Skeletal muscle tissue (tissue), 4 donors: ENCODE results near the gene EPB41L3. TPM values are rescaled to one million over a fixed set of nuclear protein-coding genes. Genes with fewer than 3 reads are reported as not detected.

Source experiments
- H3K27ac ChIP-seq: one replicate; pipeline ENCODE4 v1.7.0; 2013; ENCODE audit warnings: mild to moderate bottlenecking, low read depth, low read length, inconsistent platforms
- H3K27me3 ChIP-seq, 3 donors: one replicate each; pipeline ENCODE4 v1.7.0; 2013; ENCODE audit warnings: low read length in 3 of 3; ENCODE audit not compliant: control insufficient read depth in 3 of 3, insufficient read depth in 3 of 3
- H3K36me3 ChIP-seq, 3 donors: one replicate each; pipeline ENCODE4 v1.7.0; 2013; ENCODE audit warnings: low read length in 3 of 3; ENCODE audit not compliant: control insufficient read depth in 3 of 3, insufficient read depth in 3 of 3
- H3K4me1 ChIP-seq, 3 donors: one replicate each; pipeline ENCODE4 v1.7.0; 2013; ENCODE audit warnings: low read length in 3 of 3, mild to moderate bottlenecking in 3 of 3; ENCODE audit not compliant: control insufficient read depth in 3 of 3, insufficient read depth in 3 of 3
- H3K4me3 ChIP-seq, 3 donors: one replicate each; pipeline ENCODE4 v1.7.0; 2013; ENCODE audit warnings: low read length in 3 of 3
- H3K9ac ChIP-seq, 3 donors: one replicate each; pipeline ENCODE4 v1.7.0; 2013; ENCODE audit warnings: low read length in 3 of 3, mild to moderate bottlenecking in 3 of 3, moderate library complexity in 2 of 3, low read depth in 1 of 3
- H3K9me3 ChIP-seq, 3 donors: one replicate each; pipeline ENCODE4 v1.7.0; 2013; ENCODE audit warnings: low read length in 3 of 3; ENCODE audit not compliant: control insufficient read depth in 3 of 3
- total RNA-seq: library from RNA; depleted of rRNA; stranded (reverse); fragments of >200 nt; gene quantifications from one replicate; pipeline ENCODE4 v1.2.3, GENCODE V29; 2014
- donor health status: Osteomylitis.

EPB41L3 gene
- total RNA-seq, 1 donor from 2014 or later: 79.9 TPM

DNA sequence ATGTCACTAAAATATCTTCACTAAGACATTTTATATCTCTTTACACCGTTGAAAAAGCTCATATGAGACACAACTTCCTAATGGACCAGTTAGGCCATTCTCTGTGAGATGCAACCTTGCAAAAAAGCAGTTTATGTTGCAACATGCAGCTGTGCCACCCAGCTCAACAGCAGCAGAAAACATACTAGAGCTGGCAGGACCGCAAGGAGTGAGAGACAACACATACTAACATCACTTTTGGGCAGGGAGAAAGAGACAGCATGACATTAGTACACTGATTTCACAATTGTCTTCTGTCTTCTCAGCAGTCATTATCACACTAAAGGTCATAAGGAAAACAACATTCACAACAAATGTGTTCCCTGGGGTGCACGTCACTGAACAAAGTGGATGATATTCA lies 122.9 kb downstream of the EPB41L3 start:
- no peaks in the 10 kb centered on the region for H3K27me3 ChIP-seq
- no peak overlapping the region for H3K27ac ChIP-seq
- no peak overlapping the region for H3K9ac ChIP-seq
- H3K9me3 ChIP-seq: no peaks in the 10 kb centered on the region
- H3K4me1 ChIP-seq: no peaks in the 10 kb centered on the region
- peaks cover 0 to 8% (median 7%) of the 10 kb centered on the region in 3 donors for H3K36me3 ChIP-seq
- no peak overlapping the region for H3K4me3 ChIP-seq

DNA sequence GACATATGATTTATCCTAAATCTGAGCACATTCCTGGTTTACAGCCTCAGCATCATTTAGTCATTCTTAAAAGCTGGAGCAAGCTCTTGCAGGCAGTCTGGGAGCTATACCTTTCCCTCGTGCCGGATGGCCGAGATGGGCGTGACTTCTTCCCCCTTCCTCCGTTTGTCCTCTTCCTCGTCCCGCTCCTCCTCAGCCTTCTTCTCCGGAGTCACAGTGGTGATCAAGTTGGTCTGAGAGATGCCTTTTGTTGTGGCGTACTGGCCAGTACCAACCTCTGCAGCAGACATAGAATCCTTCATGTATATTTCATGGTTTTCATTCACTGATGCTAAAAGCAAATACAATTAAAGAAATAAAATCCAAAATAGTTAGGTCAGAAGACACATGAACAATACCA lies 124.2 kb downstream of the EPB41L3 start:
- Histone ChIP-seq H3K27ac (no peak overlapping the region), H3K9ac (no peak overlapping the region)

DNA sequence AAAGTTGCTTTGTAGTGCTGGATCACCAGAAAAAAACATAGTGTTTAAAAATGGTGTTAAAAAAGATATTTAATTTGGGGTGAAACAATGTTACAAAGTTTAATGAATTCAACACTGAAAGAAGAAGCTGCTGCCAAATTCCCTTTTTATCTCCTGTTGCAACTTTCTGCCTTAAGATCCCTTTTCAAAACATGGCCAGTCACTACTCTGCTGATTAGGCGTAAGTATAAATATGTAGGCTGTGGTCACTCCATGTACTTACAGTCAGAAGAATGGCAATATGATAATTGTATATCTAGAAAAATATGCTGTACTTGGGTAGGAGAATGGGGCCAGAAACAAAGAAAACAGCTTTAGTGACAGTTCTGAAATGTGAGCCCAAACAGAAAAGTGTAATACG lies 124.8 kb downstream of the EPB41L3 start:
- no peaks in the 10 kb centered on the region for H3K4me1 ChIP-seq
- H3K27ac ChIP-seq: no peak overlapping the region
- no peak overlapping the region for H3K9ac ChIP-seq
- H3K27me3 ChIP-seq: no peaks in the 10 kb centered on the region
- no peak overlapping the region for H3K4me3 ChIP-seq
- H3K9me3 ChIP-seq: no peaks in the 10 kb centered on the region
- H3K36me3 ChIP-seq: peaks cover 0 to 8% (median 7%) of the 10 kb centered on the region in 3 donors

More for the DNA sequence above, 124.2 kb downstream of the EPB41L3 start:
- Histone ChIP-seq H3K9me3 (no peaks in the 10 kb centered on the region), H3K4me3 (no peak overlapping the region), H3K27me3 (no peaks in the 10 kb centered on the region), H3K4me1 (no peaks in the 10 kb centered on the region), H3K36me3 (peaks cover 0 to 8% (median 7%) of the 10 kb centered on the region in 3 donors)

DNA sequence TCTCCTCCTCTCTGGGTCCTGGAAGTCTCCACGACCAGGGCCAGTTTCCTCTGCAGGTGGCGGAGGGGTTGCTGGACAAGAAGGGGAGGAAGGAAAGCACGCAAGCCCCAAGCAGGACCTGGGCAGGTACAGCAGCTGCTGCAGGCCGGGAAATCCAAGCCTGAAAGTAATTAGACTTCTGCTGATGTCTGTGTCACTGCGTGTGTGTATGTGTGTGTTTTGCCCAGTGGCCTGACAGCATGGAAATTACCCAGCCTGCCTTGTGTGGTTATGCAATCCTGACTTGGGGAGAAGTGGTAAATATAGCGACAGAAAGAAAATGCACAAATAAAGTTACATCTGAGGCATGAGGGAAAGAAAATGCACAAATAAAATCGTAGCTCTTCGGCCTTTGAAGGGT lies 126.5 kb downstream of the EPB41L3 start:
- Histone ChIP-seq H3K36me3 (peaks cover 0 to 5% (median 3%) of the 10 kb centered on the region in 3 donors), H3K9ac (no peak overlapping the region), H3K27ac (no peak overlapping the region), H3K4me1 (no peaks in the 10 kb centered on the region), H3K9me3 (no peaks in the 10 kb centered on the region), H3K27me3 (no peaks in the 10 kb centered on the region), H3K4me3 (no peak overlapping the region)

DNA sequence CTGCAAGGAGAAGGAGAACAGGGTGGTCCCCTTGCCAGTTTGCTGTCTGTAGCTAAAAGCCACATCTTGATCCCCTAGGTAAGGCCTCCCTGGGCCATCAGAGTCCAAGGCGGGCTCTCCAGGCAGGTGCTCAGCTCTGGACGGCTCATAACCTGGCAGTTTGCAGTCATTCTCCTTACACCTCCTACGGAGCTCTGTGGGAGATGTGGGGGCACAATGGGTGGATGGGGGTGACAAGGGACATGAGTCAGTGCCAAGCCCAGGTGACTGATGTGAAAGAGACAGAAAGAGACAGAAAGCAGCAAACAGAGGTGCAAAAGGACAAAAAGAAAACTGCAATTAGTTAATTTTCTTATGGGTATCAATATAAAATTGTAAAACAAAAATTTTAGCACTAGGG lies 127.7 kb downstream of the EPB41L3 start:
- H3K9me3 ChIP-seq: no peaks in the 10 kb centered on the region
- H3K4me3 ChIP-seq: no peak overlapping the region
- H3K4me1 ChIP-seq: no peaks in the 10 kb centered on the region
- H3K9ac ChIP-seq: no peak overlapping the region
- no peaks in the 10 kb centered on the region for H3K27me3 ChIP-seq
- no peak overlapping the region for H3K27ac ChIP-seq
- H3K36me3 ChIP-seq: peaks cover 0 to 5% (median 3%) of the 10 kb centered on the region in 3 donors

DNA sequence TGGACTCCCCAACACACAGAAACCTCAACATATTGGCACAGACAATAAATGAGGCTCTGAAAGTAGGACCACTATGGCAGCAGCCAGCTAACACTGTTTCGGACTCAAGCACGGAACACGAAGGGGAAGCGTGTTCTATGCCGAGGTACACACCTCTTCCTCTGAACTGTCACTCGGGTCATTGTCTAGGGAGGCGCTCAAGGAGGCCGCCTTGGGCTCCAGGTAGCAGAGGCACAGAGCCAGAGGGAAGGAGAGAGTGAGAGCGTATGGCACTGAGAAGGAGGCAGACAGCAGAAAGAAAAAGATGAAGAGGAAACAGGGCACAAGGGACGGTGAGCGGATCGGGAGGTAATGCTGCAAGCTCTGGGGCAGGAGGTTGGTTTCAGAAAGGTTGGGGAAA lies 128.1 kb downstream of the EPB41L3 start:
- H3K9ac ChIP-seq: no peak overlapping the region
- H3K4me1 ChIP-seq: no peaks in the 10 kb centered on the region
- H3K27me3 ChIP-seq: no peaks in the 10 kb centered on the region
- no peak overlapping the region for H3K27ac ChIP-seq
- H3K9me3 ChIP-seq: no peaks in the 10 kb centered on the region
- H3K4me3 ChIP-seq: no peak overlapping the region
- H3K36me3 ChIP-seq: peaks cover 0 to 5% (median 0%) of the 10 kb centered on the region in 3 donors

DNA sequence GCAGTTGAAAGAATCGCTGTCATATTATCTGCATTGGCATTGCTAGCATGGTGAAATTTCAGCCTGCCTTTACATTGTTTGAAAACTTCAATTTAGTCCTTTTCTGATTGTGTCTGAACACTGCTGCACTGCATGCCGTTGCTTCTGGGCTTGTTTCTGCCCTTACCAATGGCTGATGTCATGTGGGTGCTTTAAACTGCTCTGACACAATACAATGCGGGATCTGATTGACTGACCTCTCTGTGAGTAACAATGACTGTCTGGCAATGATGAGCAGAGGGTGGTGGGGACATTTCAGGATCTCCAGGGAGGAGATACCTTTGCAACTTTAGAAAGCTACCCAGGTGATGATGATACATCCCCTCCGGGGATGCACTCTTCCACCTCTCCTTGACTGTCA lies 128.8 kb downstream of the EPB41L3 start:
- no peak overlapping the region for H3K27ac ChIP-seq
- H3K9me3 ChIP-seq: no peaks in the 10 kb centered on the region
- no peak overlapping the region for H3K4me3 ChIP-seq

DNA sequence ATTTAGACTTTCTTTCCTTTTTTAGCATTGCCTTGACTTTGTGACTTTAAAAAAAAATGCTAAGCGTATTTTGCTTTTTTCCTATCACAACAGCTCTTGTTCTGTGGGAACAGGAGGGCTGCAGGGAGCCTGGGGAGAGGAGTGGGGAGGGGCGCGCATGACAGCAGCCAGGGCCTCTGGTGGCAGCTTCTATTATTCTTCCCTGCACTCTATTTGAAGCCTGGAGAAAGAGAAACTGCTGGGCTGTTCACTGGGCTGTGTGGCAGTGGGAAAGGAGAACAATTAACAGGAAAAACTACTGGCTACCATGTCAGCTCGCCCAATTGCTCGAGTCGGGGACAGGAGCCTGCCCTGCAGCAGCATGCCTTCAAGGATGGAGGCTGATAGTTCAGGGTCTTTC lies 129.3 kb downstream of the EPB41L3 start:
- no peaks in the 10 kb centered on the region for H3K4me1 ChIP-seq
- H3K9me3 ChIP-seq: no peaks in the 10 kb centered on the region
- no peaks in the 10 kb centered on the region for H3K27me3 ChIP-seq
- peaks cover 0 to 5% (median 0%) of the 10 kb centered on the region in 3 donors for H3K36me3 ChIP-seq
- H3K9ac ChIP-seq: no peak overlapping the region
- no peak overlapping the region for H3K27ac ChIP-seq
- H3K4me3 ChIP-seq: no peak overlapping the region

More for the DNA sequence above, 128.8 kb downstream of the EPB41L3 start:
- no peaks in the 10 kb centered on the region for H3K27me3 ChIP-seq
- H3K36me3 ChIP-seq: peaks cover 0 to 5% (median 0%) of the 10 kb centered on the region in 3 donors
- H3K4me1 ChIP-seq: no peaks in the 10 kb centered on the region
- no peak overlapping the region for H3K9ac ChIP-seq

DNA sequence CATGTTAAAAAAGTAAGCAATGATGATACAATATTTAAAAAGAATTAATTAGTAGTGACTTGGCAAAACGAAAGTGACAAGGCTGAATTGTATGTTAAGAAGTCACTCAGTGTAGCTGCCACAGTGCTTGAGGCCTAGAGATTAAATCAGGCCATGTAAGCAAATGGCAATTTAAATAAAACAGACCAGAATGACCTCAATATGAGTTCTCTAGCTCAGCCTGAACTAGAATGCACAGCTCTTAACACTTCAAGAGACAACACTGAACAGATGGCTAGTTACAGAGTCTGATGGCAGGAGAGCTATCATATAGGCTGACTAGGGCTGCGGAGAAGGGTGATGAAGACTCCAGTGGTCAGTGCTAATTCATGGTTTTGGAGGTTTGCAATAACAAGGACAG lies 130.3 kb downstream of the EPB41L3 start:
- no peak overlapping the region for H3K9ac ChIP-seq
- H3K27me3 ChIP-seq: no peaks in the 10 kb centered on the region

DNA sequence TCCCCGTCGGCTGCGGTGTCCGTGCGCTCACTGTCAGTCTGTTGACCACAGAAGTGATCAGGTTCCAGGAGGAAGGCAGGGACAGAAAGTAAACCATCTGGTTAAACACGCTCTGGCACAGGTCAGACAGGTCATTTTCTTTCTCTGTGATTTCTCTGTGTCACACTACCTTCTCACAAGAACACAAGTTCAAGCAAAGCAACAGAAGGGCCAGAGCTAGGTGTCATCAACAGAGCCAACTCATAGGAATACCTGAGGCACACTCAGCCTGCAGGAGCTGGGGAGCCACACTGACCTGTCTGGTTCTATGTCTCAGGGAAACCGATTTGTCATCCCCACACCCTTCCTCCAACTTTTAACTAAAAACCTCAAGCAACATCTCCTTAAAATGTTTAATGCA lies 133.2 kb downstream of the EPB41L3 start:
- Histone ChIP-seq H3K36me3 (no peaks in the 10 kb centered on the region), H3K27ac (no peak overlapping the region), H3K9me3 (no peaks in the 10 kb centered on the region), H3K4me1 (no peaks in the 10 kb centered on the region), H3K27me3 (no peaks in the 10 kb centered on the region), H3K4me3 (no peak overlapping the region), H3K9ac (no peak overlapping the region)

More for the DNA sequence above, 130.3 kb downstream of the EPB41L3 start:
- Histone ChIP-seq H3K27ac (no peak overlapping the region), H3K4me1 (no peaks in the 10 kb centered on the region), H3K9me3 (no peaks in the 10 kb centered on the region), H3K36me3 (peaks cover 0 to 5% (median 0%) of the 10 kb centered on the region in 3 donors), H3K4me3 (no peak overlapping the region)

DNA sequence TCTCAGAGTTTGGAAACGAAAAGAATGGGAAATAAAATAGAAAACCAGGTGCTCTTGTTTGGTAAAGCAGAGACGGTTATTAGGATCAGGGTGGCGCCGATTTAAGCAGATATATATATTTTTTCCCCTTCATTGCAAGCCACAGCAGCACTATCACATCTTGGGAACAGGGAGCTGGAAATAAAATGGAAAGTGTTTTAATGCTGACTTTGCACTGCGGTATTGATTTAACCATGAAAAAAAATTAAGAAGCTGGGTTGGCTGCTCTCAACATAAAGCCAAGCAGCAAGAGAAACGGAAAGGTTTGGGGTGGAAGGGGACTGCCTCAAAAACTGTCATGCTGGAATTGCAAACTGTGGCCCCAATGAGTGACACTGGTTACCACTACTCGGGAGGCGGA lies 145.5 kb downstream of the EPB41L3 start:
- H3K36me3 ChIP-seq: peaks cover 3 to 29% (median 11%) of the 10 kb centered on the region in 3 donors
- H3K27me3 ChIP-seq: no peaks in the 10 kb centered on the region

More for the DNA sequence above, 145.5 kb downstream of the EPB41L3 start:
- no peaks in the 10 kb centered on the region for H3K4me1 ChIP-seq
- no peaks in the 10 kb centered on the region for H3K9me3 ChIP-seq
- H3K9ac ChIP-seq: no peak overlapping the region
- H3K27ac ChIP-seq: no peak overlapping the region
- H3K4me3 ChIP-seq: no peak overlapping the region
